Cardiac fibroblast (primary cell): ENCODE measurements around the gene SPAG6.

Experiments used
- DNase-seq, 2 donors: peaks; one replicate each; pipeline versions ENCODE4 v3.0.0 to v3.0.0-alpha.2; 2010; ENCODE audit warnings: low read depth in 2 of 2
- H3K4me3 ChIP-seq, 2 donors: replicated peaks in 1 of 2; 1 replicate in 1 of 2; 2 replicates in 1 of 2; pipeline ENCODE4 v1.5.1; 2011; ENCODE audit warnings: low read depth in 2 of 2, low read length in 2 of 2, mild to moderate bottlenecking in 2 of 2, moderate library complexity in 1 of 2
- TF ChIP-seq, protein P1 (sequence below): IDR thresholded peaks from one replicate; pipeline ENCODE4 v1.5.1; 2011; ENCODE audit warnings: low read depth, mild to moderate bottlenecking, low read length, inconsistent platforms

The SPAG6 gene

DNA sequence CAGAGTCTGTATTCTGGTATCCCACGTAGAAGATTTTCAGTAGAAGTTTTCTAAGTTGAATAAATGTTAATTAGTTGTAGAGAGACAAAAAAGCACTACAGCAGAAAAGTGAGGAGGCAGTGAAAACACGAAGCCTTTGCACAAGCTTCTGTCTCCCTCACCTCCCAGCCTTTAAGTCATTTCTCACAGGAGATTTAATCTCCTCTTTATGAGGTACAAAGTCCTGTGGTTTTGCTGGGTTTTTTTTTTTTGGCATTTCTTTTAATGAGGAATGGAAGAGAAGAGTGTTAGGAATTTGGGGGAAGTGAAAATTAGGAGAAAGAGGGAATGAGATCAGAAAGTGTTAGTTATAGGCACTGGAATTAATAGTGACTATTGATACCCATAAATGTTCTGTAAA, 21.5 kb downstream of the SPAG6 start:
- TF ChIP-seq, protein P1, sequence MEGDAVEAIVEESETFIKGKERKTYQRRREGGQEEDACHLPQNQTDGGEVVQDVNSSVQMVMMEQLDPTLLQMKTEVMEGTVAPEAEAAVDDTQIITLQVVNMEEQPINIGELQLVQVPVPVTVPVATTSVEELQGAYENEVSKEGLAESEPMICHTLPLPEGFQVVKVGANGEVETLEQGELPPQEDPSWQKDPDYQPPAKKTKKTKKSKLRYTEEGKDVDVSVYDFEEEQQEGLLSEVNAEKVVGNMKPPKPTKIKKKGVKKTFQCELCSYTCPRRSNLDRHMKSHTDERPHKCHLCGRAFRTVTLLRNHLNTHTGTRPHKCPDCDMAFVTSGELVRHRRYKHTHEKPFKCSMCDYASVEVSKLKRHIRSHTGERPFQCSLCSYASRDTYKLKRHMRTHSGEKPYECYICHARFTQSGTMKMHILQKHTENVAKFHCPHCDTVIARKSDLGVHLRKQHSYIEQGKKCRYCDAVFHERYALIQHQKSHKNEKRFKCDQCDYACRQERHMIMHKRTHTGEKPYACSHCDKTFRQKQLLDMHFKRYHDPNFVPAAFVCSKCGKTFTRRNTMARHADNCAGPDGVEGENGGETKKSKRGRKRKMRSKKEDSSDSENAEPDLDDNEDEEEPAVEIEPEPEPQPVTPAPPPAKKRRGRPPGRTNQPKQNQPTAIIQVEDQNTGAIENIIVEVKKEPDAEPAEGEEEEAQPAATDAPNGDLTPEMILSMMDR = no peak
- DNase-seq = no peak
- H3K4me3 ChIP-seq = no peak overlapping the region

DNA sequence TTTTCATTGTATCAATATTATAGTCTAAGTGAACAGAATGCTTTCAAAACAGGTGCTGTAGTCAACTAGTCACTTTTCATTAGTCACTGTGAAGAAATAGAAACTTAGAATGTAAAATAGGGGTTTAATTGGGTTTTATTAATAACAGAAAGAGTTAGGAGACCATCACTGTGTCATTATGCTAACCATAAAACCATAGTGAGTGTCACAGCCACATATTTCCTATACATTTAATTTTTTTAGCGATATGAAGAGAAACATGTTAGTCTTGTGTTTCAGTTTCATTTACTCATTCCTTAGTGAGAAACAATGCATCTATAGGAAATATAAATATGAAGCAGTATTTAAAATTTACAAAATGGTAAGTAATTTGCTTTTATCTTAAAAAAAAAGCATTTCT, 22.2 kb downstream of the SPAG6 start:
- DNase-seq = no peak
- H3K4me3 ChIP-seq = no peak overlapping the region
- TF ChIP-seq, protein P1 = no peak

DNA sequence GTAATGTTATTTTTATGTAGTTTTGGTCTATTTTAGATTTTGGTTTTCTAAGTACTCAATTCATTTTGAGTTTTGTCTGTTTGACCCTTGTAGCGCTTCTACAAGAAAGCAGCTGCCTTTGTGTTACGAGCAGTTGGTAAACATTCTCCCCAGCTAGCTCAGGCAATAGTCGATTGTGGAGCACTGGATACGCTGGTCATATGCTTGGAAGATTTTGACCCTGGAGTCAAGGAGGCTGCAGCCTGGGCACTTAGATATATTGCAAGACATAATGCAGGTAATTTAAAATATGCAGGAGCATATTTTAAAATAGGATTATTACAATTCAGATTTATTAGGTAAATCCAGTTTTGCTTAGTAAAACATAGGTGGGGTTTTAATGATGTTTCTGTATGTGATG, 23.1 kb downstream of the SPAG6 start:
- no peak for DNase-seq
- H3K4me3 ChIP-seq = no peak overlapping the region
- TF ChIP-seq, protein P1 = no peak

DNA sequence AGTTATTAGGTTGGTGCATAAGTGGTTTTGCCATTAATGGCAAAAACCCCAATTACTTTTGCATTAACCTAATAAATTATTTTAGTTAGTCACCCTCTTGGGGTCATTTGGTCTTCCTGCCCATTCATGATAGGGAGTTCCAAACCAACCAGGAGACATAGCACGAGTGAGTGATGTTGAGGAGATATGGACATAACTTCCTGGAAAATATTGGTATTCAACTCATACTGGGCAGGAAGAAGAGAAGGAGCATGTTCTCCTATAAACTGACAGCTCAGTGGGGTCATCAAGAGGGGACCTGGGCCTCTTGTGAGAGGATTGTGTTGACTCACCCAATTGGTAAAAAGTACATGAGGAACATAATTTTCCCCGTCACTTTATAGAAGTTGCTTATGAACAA, 23.7 kb downstream of the SPAG6 start:
- no peak for DNase-seq
- no peak overlapping the region for H3K4me3 ChIP-seq
- TF ChIP-seq, protein P1 = no peak

DNA sequence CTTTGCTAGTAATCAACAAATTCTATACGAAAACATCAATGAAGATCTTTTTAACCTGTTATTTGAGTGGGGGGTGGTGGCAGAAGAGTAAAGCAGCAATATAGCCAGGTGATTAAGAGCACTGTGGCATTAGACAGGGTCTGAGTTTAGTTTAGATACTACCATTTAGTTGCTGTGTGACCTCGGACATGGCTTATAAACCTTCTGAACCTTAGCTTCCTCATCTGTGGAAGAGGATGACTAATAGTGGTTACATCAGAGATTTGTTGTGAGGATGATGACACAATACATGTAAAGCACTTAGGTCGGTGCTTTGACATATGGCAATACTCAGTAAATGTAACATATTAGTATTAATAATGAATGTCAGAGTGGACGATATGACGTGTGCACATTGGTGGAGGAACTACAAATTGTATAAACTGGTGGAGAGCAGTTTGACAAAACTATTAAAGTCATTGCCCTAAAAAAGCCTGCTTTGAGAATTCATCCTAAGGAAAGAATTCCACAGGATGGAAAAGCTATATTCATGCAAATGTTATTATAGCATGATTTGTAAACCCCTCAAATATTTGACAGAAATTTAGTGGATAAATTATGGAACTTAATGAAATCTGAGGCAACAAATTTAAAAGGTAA, 24.3 kb downstream of the SPAG6 start:
- DNase-seq = peak in 1 of 2 donors; percentile 62
- no peak overlapping the region for H3K4me3 ChIP-seq
- TF ChIP-seq, protein P1 = no peak

DNA sequence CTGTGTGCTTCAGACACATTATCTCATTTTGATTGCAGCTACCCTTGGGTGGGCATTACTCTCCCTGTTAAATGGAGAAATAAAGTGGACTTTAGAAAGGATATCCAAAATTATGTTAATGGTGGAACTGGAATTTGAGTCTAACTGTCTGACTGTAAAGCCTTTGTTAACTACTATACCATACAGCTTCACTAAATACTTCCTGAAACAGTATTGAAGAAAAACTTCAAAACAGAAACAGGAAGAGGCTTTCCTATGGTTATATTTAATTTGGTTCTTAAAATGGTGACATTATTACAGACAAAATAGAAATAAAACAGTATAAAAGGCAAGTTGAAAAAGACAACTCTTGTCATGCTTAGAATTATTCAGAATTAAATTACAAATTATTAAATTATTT, 25.0 kb downstream of the SPAG6 start:
- DNase-seq = no peak
- no peak overlapping the region for H3K4me3 ChIP-seq
- TF ChIP-seq, protein P1 = no peak

DNA sequence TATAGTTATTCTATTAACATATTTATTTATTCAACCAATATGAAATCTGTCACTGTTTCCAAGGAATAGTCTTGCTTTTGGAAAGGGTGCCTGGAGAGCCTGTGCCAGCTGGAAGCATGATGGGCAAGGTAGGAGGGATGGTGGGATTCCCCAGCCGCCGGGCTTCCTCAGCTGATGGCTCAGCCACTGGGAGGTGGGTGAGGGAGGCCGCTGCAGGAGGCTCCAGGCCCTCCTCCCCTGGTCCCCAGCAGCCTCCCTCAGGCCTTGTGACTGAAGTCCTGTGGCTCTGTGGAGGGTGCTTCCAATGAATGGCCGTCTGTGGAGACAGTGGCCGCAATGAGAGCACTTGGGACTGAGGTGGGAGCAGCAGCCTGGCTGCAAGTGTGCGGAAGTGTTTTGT, 27.0 kb downstream of the SPAG6 start:
- TF ChIP-seq, protein P1 = no peak
- no peak for DNase-seq
- no peak overlapping the region for H3K4me3 ChIP-seq
